ENCODE measurements around the gene CCDC12. TPM values are rescaled to one million over a fixed set of nuclear protein-coding genes. Genes with fewer than 3 reads are reported as not detected.

Gene CCDC12
- total and polyA plus RNA-seq, 7 donors: 33.1 to 80.9 (median 41.0) TPM

- peaks cover 0 to 15% (median 9%) of the 10 kb centered on the region in 4 donors for H3K4me1 ChIP-seq
These were observed 36.0 kb upstream of the CCDC12 start for GRCh38 chr3:47012342-47013230.

GRCh38 chr3:47011371-47011770 lies 34.8 kb upstream of the CCDC12 start:
- H3K4me1 ChIP-seq: peaks cover 0 to 15% (median 9%) of the 10 kb centered on the region in 4 donors
- no peak for DNase-seq
- H3K27me3 ChIP-seq: no peaks in the 10 kb centered on the region
- H3K9me3 ChIP-seq: no peaks in the 10 kb centered on the region
- peaks cover 0 to 31% (median 6%) of the 10 kb centered on the region in 4 donors for H3K36me3 ChIP-seq
- TF ChIP-seq CTCF (IDR thresholded peaks at IDR 0.05): no peak
- TF ChIP-seq POLR2A (IDR thresholded peaks at IDR 0.05): no peak
- WGBS, 2 donors: 78 to 87% methylated on average over 6 of the region's 6 CpGs
- intact Hi-C loops (cut with DNase I): no loop called here
- no peak overlapping the region for H3K4me3 ChIP-seq
- no peak overlapping the region for H3K27ac ChIP-seq

More at GRCh38 chr3:47012342-47013230, 36.0 kb upstream of the CCDC12 start:
- intact Hi-C loops (cut with DNase I): no loop called here
- Histone ChIP-seq H3K4me3 (no peak overlapping the region), H3K9me3 (no peaks in the 10 kb centered on the region), H3K27me3 (no peaks in the 10 kb centered on the region), H3K27ac (no peak overlapping the region), H3K36me3 (peaks cover 11 to 41% (median 16%) of the 10 kb centered on the region in 4 donors)
- no peak for TF ChIP-seq CTCF (IDR thresholded peaks at IDR 0.05)
- no peak for TF ChIP-seq EP300 (IDR thresholded peaks at IDR 0.05)
- TF ChIP-seq POLR2A (IDR thresholded peaks at IDR 0.05): no peak
- TF ChIP-seq POLR2AphosphoS5 (IDR thresholded peaks at IDR 0.05): no peak
- no peak for DNase-seq
- 88 to 90% methylated on average over 10 of the region's 10 CpGs for WGBS, 2 donors

DNA sequence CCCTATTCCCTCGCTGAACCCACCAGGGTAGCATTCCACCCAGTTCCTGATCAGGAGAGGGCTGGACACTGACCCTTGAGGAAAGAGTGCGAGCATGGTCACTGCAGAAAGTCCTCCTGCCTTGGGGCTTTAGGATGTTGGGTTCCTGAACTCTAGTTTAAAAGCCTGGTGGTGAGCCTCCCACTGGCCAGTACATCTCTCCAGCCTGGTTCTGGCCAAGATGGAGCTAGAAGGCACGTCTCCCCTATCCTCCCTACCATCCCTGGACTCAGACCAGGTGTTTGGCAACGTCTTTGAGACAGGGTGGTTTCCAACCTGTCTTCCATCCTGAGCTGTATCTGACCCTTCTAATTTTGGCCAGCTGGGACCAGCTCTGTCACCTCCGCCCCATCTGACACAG lies 34.4 kb upstream of the CCDC12 start:
- TF ChIP-seq EP300 (IDR thresholded peaks at IDR 0.05) (no peak), CTCF (IDR thresholded peaks at IDR 0.05) (no peak)
- peak; percentile 59 for DNase-seq
- H3K4me3 ChIP-seq: no peak overlapping the region
- H3K27me3 ChIP-seq: no peaks in the 10 kb centered on the region
- H3K9me3 ChIP-seq: no peaks in the 10 kb centered on the region
- WGBS, 2 donors: 83 to 89% methylated on average over 5 of the region's 5 CpGs
- intact Hi-C loops (cut with DNase I): no loop called here
- H3K36me3 ChIP-seq: peaks cover 0 to 32% (median 3%) of the 10 kb centered on the region in 4 donors
- H3K4me1 ChIP-seq: peaks cover 0 to 15% (median 9%) of the 10 kb centered on the region in 4 donors
- H3K27ac ChIP-seq: peak overlapping the region in 2 of 4 donors; percentile 89 to 93

DNA sequence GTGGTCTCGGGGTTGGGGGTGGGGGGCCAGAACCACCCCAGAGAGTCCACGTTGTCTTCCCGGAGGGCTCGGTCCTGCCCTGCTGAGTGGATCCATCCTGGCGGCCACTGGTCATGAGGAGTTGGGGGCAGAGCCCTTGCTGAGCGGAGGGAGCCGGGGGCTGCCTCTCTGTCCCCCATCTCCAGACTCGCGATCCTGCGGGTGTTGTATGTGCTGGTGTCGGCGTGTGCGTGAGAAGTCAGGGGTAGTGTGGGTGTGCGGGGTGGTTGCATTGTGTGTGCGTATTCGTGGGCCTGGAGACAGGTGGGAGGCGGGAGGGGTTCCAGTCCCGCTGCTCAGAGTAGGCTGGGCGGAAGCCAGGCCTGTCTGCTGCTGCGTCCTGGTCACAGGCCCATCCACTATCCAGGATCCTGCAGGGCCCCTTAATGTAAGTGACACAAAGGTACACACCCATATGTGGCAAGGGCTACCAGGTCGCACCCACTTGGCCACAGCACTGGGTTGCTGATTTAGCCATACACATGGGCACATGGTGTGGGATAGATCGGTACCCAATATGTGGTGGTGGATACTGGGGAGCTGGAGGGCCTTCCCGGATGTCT lies 33.7 kb upstream of the CCDC12 start:
- Histone ChIP-seq H3K4me1 (peaks cover 0 to 15% (median 9%) of the 10 kb centered on the region in 4 donors), H3K27me3 (no peaks in the 10 kb centered on the region), H3K9me3 (no peaks in the 10 kb centered on the region), H3K4me3 (peak overlapping the region; percentile 55 to 67 (median 57)), H3K36me3 (peaks cover 0 to 32% (median 0%) of the 10 kb centered on the region in 4 donors), H3K27ac (peak overlapping the region; percentile 86 to 93 (median 90))
- TF ChIP-seq POLR2AphosphoS5 (IDR thresholded peaks at IDR 0.05) (no peak), CTCF (IDR thresholded peaks at IDR 0.05) (no peak), POLR2A (IDR thresholded peaks at IDR 0.05) (no peak), EP300 (IDR thresholded peaks at IDR 0.05) (no peak)
- DNase-seq: peak; percentile 76
- intact Hi-C loops (cut with DNase I): no loop called here
- 81 to 88% methylated on average over 23 of the region's 23 CpGs for WGBS, 2 donors

Data from sigmoid colon (tissue), 7 donors.